Measurements from ENCODE around the gene SV2B. TPM values are rescaled to one million over a fixed set of nuclear protein-coding genes. Genes with fewer than 3 reads are reported as not detected.
A peak's percentile ranks its signal among the peaks of the same experiment; 100 is the strongest.

SV2B gene
- total RNA-seq, 1 experiment from 2014 or later, result 0.44 TPM

DNA sequence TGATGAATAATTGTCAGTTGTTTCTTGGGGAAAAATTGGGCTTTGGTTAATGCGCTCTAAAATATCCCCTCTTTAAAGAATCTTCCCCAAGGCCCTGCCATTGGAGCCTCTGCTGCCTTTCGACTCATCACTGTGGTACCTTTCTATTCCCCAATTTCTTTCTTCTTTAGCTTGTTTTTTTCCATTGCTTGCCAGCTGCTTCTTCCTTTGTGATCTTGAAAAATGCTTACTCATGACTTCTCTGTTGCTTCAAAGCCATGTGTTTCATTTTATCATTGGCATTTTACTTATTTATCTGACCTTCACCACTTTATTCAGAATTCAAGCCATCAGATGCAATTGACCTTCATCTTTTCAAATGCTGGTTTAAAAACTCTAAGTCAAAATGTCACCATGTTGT, 84.4 kb downstream of the SV2B start:
- no peak for TF ChIP-seq CTCF (IDR thresholded peaks at IDR 0.05; ENCODE audit: unreplicated experiment)
- H3K27me3 Mint-ChIP-seq (ENCODE audit: insufficient read depth, unreplicated experiment), result peaks cover 48% of the 10 kb centered on the region
- BruUV-seq (replicated peaks), result no TSS peak
- H3K27ac Mint-ChIP-seq (ENCODE audit: low read depth, unreplicated experiment), result no peak overlapping the region
- ChIA-PET POLR2A (no interaction called here), CTCF (no interaction called here)
- H3K4me1 Mint-ChIP-seq (ENCODE audit: insufficient read depth, unreplicated experiment), result no peaks in the 10 kb centered on the region
- no peak for DNase-seq (ENCODE audit: unreplicated experiment)
- no peaks in the 10 kb centered on the region for H3K36me3 Mint-ChIP-seq (ENCODE audit: insufficient read depth, unreplicated experiment)
- peaks cover 7% of the 10 kb centered on the region for H3K9me3 Mint-ChIP-seq (ENCODE audit: unreplicated experiment)
- no peak overlapping the region for H3K4me3 Mint-ChIP-seq (ENCODE audit: unreplicated experiment)
- intact Hi-C loops (cut with micrococcal nuclease), result no loop called here

- no TSS peak for BruUV-seq (replicated peaks)
- Mint-ChIP-seq H3K27me3 (ENCODE audit: insufficient read depth, unreplicated experiment) (peaks cover 57% of the 10 kb centered on the region), H3K9me3 (ENCODE audit: unreplicated experiment) (no peaks in the 10 kb centered on the region), H3K4me1 (ENCODE audit: insufficient read depth, unreplicated experiment) (no peaks in the 10 kb centered on the region), H3K4me3 (ENCODE audit: unreplicated experiment) (no peak overlapping the region), H3K27ac (ENCODE audit: low read depth, unreplicated experiment) (no peak overlapping the region), H3K36me3 (ENCODE audit: insufficient read depth, unreplicated experiment) (no peaks in the 10 kb centered on the region)
- intact Hi-C loops (cut with micrococcal nuclease), result no loop called here
- ChIA-PET POLR2A (interaction anchor here (0.6 kb wide), 1 partner anchor 18 kb away, joined by 3 read pairs; no protein-coding TSS in a partner anchor), CTCF (interaction anchor here (0.6 kb wide), 1 partner anchor 17 kb away, joined by 3 read pairs; no protein-coding TSS in a partner anchor)
- peak; percentile 56 for DNase-seq (ENCODE audit: unreplicated experiment)
- TF ChIP-seq CTCF (IDR thresholded peaks at IDR 0.05; ENCODE audit: unreplicated experiment), result no peak
Observed at GRCh38 chr15:91186904-91187656, 87.0 kb downstream of the SV2B start.

GRCh38 chr15:91192285-91192684, 92.2 kb downstream of the SV2B start:
- Mint-ChIP-seq H3K4me3 (ENCODE audit: unreplicated experiment) (no peak overlapping the region), H3K27ac (ENCODE audit: low read depth, unreplicated experiment) (no peak overlapping the region), H3K36me3 (ENCODE audit: insufficient read depth, unreplicated experiment) (no peaks in the 10 kb centered on the region), H3K27me3 (ENCODE audit: insufficient read depth, unreplicated experiment) (peaks cover 54% of the 10 kb centered on the region), H3K9me3 (ENCODE audit: unreplicated experiment) (no peaks in the 10 kb centered on the region), H3K4me1 (ENCODE audit: insufficient read depth, unreplicated experiment) (no peaks in the 10 kb centered on the region)
- no peak for TF ChIP-seq CTCF (IDR thresholded peaks at IDR 0.05; ENCODE audit: unreplicated experiment)
- intact Hi-C loops (cut with micrococcal nuclease), result no loop called here
- BruUV-seq (replicated peaks), result no TSS peak
- no peak for DNase-seq (ENCODE audit: unreplicated experiment)
- CTCF ChIA-PET, result no interaction called here
- POLR2A ChIA-PET, result no interaction called here

DNA sequence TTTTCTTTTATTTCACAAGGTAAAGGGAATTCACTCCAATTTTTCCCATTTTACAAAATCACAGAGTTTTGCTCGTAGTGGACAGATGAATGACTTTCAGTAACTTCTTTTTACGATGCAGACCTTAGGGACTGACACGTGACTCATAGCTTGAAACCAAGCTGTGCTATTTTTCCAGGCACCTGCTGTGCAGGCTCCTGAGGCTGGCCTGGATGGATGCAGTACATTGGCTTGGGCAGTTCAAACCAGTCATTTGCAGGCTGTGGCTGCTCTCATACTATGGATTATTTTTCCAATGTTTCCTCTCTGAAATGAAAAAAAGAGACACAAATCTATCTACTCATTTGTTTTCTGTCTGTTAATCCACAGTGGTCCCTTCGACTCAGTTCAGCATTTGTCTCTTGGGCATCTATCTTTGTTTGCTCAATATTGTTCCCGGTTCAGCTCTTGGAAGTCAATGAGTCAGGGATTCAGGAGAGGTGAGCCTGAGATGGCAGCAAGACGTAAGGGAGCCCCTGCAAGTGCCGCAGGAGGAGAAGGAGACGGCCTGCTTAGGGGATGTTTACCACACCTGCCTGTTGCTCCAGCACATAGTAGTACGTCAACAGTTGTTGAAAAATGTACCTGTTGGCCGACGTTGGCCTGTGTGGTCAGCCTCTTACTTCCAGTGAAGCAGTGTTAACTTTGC, 92.8 kb downstream of the SV2B start:
- intact Hi-C loops (cut with micrococcal nuclease), result no loop called here
- ChIA-PET CTCF (no interaction called here), POLR2A (no interaction called here)
- no peak overlapping the region for H3K27ac Mint-ChIP-seq (ENCODE audit: low read depth, unreplicated experiment)
- H3K9me3 Mint-ChIP-seq (ENCODE audit: unreplicated experiment), result no peaks in the 10 kb centered on the region
- H3K4me1 Mint-ChIP-seq (ENCODE audit: insufficient read depth, unreplicated experiment), result no peaks in the 10 kb centered on the region
- DNase-seq (ENCODE audit: unreplicated experiment), result no peak
- peaks cover 54% of the 10 kb centered on the region for H3K27me3 Mint-ChIP-seq (ENCODE audit: insufficient read depth, unreplicated experiment)
- H3K4me3 Mint-ChIP-seq (ENCODE audit: unreplicated experiment), result no peak overlapping the region
- H3K36me3 Mint-ChIP-seq (ENCODE audit: insufficient read depth, unreplicated experiment), result no peaks in the 10 kb centered on the region
- TF ChIP-seq CTCF (IDR thresholded peaks at IDR 0.05; ENCODE audit: unreplicated experiment), result no peak
- BruUV-seq (replicated peaks), result no TSS peak

Measured in MCF 10A (cell line).